Ureter (tissue), 1 donor: Measurements from ENCODE around the gene CBFA2T3. TPM values are rescaled to one million over a fixed set of nuclear protein-coding genes. Genes with fewer than 3 reads are reported as not detected.
"Not testable (repeated sequence)": the region's sequence is repeated elsewhere in the genome, so short reads cannot be mapped to it uniquely, and the experiment has no call there.

ENCODE experiments used
- DNase-seq: peaks from one replicate; pipeline ENCODE4 v3.0.0-alpha.2; 2020; ENCODE audit warnings: low spot score
- total RNA-seq: library from RNA; stranded (reverse); gene quantifications from one replicate; pipeline ENCODE4 v1.2.4, GENCODE V29; 2023
- donor health status: DM: yes; HTN: yes; CAD: no.

Gene CBFA2T3
- total RNA-seq, 1 donor from 2014 or later = 11.2 TPM

DNA sequence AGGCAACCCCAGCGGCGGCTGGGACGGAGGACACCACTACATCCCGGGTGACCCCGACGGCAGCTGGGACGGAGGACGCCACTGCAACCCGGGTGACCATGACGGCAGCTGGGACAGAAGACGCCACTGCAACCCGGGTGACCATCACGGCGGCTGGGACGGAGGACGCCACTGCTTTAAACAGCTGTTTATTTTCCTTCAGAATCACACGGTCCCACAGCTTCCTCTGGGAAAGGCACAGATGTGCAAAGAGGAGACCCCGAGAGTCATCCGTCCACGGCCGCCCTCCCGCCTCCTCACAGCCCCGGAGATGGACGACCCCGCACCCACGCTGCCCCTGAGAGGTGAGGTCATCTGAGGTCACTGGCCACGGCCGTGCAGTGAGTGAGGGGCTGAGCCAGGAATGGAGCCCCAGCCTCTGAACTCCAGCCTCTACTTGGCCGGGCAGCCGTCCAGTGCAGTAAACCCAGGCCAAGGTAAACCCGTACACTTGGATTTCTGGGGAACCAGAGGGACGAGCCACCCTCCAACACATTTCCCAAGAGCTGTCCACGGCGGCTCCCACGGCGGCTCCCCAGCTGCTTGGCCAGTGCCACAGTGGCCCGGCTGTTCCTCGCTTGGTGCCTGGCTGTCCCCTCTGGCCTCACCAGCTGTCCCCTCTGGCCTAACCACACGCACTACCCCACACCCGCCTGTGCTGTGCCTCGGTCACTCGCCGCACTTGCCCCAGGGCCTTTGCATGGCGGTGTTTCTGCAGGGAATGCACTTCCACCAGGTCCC lies 67.4 kb downstream of the CBFA2T3 start:
- no peak for DNase-seq

- DNase-seq = no peak
These were observed 68.7 kb downstream of the CBFA2T3 start for GRCh38 chr16:88908307-88908706.

GRCh38 chr16:88907768-88908167 lies 69.2 kb downstream of the CBFA2T3 start:
- no peak for DNase-seq

DNA sequence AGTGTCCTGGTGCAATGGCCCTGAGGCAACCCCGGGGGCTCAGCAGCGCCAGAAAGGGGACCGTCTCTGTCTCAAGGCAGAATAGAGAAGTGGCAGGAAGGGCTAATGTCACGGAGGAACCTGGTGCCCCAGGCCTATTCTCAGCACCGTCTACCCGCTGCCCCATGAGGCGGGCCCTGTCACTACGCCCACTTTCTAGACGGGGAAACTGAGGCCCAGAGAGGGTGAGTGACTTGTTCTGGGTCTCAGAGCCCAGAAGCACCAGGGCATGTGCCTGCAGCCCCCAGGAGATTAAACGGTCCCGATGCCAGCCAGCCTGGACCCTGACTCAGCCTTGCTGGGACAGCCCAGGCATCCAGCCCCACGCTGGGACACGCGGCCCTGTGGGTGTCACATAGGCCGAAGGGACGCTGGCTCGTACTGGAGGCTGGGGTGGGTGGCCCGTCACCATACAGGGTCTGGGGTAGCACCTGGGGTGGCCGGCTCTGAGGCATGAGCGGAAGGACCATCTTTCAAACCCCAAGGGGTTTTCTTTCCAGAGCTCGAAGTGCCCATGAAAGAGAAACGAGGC lies 70.4 kb downstream of the CBFA2T3 start:
- DNase-seq = no peak

DNA sequence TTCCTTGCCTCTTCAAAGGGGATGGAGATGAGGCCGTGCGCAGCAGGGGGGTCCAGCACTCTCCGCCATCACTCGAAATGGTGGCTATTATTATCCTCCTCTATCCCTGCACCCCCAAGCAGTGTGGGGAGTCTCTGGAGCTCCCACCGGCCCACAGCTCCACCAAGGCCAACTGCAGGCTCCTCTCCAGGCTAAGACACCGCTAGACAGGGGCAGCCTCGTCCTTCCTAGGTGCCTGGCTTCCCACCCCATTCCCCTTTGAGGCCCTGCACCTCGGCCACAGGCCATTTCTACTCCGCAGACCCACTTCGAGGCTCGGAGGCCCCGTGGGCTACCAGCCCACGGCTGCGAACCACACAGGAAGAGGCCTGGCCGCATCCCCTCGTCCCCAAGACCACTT lies 71.0 kb downstream of the CBFA2T3 start:
- DNase-seq = no peak

- no peak for DNase-seq
These were observed 71.4 kb downstream of the CBFA2T3 start for GRCh38 chr16:88905563-88905962.

GRCh38 chr16:88904676-88905365 lies 72.2 kb downstream of the CBFA2T3 start:
- no peak for DNase-seq

GRCh38 chr16:88903267-88903666 lies 73.7 kb downstream of the CBFA2T3 start:
- DNase-seq = no peak

DNA sequence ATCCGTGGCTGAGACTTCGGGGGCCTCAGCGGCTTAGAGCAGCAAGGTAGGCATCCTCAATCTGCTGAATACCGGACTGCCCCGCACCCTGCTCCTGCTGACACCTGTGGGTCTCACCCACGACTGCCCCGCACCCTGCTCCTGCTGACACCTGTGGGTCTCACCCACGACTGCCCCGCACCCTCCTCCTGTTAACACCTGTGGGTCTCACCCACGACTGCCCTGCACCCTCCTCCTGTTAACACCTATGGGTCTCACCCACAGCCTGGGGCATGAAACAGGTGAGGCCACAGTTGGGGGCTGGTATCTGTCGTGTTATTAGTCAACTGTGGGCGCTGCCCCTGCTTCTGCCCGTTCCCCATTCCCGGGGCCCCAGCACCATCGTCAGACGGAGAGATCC lies 74.3 kb downstream of the CBFA2T3 start:
- no peak for DNase-seq

- DNase-seq = no peak
These were observed 75.2 kb downstream of the CBFA2T3 start for GRCh38 chr16:88901718-88902337.

GRCh38 chr16:88900662-88901052 lies 76.3 kb downstream of the CBFA2T3 start:
- no peak for DNase-seq

DNA sequence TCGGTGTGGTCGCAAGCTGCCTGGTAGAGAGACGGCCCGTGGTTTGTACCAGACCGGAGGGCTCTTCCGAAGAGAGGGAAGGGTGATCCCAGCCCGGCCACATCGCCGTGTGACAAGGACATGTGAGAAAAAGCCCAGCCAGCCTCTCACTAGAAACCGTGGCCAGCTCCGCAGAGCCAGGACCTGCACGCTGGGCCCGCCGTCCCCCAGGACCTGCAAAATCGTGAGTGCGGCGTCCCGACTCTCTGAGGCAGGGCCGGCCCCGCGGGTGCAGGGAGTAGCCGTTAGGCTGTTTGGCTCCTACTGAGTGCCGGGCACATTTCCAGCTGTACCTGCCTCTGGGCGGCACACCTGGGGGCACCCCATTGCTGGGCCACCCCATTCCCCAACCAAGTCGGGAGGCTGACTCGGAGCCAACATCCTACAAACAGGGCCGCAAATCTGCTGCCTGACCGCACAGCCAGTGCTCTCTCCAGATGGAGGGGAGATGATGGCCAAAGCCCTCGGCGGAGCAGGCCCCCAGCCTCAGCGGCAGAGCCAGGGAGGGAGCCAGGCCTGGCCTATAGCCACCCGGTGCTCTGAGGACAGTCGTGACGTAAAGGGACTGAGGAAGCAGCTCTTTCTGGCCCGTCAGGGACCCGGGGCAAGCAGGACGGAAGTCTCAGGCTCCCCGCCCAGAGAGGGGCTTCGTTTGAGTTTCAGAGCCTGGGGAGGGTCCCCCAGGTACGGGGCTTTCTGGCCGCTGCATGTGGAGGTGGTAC lies 76.9 kb downstream of the CBFA2T3 start:
- DNase-seq = no peak

- DNase-seq = no peak
These were observed 79.1 kb downstream of the CBFA2T3 start for GRCh38 chr16:88897696-88898425.

GRCh38 chr16:88896238-88897070 lies 80.6 kb downstream of the CBFA2T3 start:
- DNase-seq = no peak

- no peak for DNase-seq
These were observed 81.7 kb downstream of the CBFA2T3 start for GRCh38 chr16:88895335-88895734.

DNA sequence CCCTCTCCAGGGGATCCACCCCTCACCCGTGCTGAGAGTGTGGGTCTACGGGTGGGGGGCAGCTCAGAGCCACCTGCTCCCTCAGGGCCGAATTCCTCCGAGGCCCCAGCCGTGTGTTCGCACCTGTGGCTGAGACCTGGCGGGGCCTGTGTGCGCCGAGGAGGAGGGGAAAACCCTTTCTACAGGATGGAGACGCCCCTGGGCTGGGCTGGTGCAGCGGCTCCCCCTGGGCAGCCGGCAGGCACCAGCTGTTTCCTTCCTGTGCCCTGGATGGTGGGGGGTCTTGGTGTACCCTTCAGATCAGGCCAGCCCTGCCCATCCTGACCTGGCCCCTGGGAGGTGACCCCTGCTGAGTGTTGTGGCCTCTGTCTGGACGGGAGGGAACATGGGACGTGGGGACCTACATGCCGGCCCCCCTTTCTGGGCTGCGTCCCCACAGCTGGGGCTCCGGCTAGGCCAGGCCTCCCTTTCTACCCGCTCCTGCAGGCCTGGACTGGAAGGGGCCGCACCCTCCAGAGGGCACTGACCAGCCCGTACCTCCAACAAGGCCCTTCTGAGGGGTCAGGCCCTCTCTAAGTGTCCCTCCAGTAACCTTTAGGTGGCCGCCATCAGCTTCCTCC lies 82.2 kb downstream of the CBFA2T3 start:
- no peak for DNase-seq

DNA sequence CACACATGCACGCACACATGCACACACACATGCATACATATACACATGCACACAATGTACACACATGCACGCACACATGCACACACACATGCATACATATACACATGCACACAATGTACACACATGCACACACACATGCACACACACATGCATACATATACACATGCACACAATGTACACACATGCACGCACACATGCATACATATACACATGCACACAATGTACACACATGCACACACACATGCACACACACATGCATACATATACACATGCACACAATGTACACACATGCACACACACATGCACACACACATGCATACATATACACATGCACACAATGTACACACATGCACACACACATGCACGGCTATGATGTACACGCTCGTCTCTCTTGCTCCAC lies 82.7 kb downstream of the CBFA2T3 start:
- DNase-seq = not testable (repeated sequence)

DNA sequence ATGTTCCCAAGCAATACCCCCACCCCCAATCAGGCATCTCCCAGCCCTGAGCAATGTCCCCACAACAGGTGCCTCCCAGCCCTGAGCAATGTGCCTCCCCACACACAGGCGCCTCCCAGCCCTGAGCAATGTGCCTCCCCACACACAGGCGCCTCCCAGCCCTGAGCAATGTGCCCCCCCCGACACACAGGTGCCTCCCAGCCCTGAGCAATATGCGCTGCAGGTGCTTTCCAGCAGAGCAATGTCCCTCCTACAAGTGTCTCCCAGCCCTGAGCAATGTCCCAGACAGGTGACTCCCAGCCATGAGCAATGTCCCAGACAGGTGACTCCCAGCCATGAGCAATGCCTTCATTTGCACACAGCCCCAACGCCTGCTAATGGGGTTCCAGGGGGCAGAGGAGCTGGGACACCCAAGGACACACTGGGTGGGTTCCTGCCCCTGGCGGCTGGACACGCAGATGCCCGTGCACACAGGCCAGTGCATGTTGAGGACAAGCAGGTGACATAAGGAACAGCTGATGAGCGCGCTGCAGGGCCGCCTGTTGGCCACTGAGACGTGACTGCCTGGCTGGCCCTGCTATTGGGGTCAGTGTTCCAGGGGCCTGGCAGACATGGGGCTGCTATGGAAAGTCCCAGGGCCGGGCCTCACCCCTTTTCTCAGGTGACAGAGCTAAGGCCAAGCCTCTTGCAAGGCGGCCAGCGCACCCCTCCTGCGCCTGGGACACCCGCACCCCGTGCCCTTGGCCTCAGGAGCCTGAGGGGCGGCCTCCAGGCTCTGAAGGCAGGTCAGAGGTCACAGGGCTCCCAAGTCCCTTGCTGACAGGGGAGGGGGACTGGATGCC lies 83.7 kb downstream of the CBFA2T3 start:
- no peak for DNase-seq

- no peak for DNase-seq
These were observed 84.9 kb downstream of the CBFA2T3 start for GRCh38 chr16:88892065-88892464.
